Spleen (tissue), 11 donors: ENCODE results near the gene CATSPER4. TPM values are rescaled to one million over a fixed set of nuclear protein-coding genes. Genes with fewer than 3 reads are reported as not detected.

Source experiments
- DNase-seq: peaks from one replicate; pipeline ENCODE4 v3.0.0-alpha.2; 2020
- H3K27ac ChIP-seq, 8 donors: fragments of 200-600 bp; sonication (generic) in 7 of 8; 1 replicate in 4 of 8; 2 replicates in 4 of 8; pipeline versions ENCODE4 v1.5.0 to v1.8.0; 2016 to 2021; ENCODE audit warnings: inconsistent platforms in 4 of 8, mild to moderate bottlenecking in 4 of 8, moderate library complexity in 1 of 8
- H3K27me3 ChIP-seq, 7 donors: fragments of 200-600 bp; sonication (generic) in 6 of 7; replicated peaks in 1 of 7; 1 replicate in 4 of 7; 2 replicates in 3 of 7; pipeline versions ENCODE4 v1.5.0 to v1.8.0; 2016 to 2021; ENCODE audit warnings: inconsistent platforms in 3 of 7, mild to moderate bottlenecking in 1 of 7
- H3K36me3 ChIP-seq, 6 donors: fragments of 200-600 bp; sonication (generic) in 5 of 6; 1 replicate in 4 of 6; 2 replicates in 2 of 6; pipeline versions ENCODE4 v1.5.0 to v1.8.0; 2016 to 2021; ENCODE audit warnings: inconsistent platforms in 2 of 6
- H3K4me1 ChIP-seq, 6 donors: fragments of 200-600 bp; sonication (generic) in 5 of 6; 1 replicate in 3 of 6; 2 replicates in 3 of 6; pipeline versions ENCODE4 v1.5.0 to v1.8.0; 2016 to 2021; ENCODE audit warnings: inconsistent platforms in 3 of 6
- H3K4me3 ChIP-seq, 8 donors: fragments of 200-600 bp; sonication (generic) in 7 of 8; 1 replicate in 4 of 8; 2 replicates in 4 of 8; pipeline versions ENCODE4 v1.5.0 to v1.8.0; 2016 to 2021; ENCODE audit warnings: inconsistent platforms in 4 of 8, mild to moderate bottlenecking in 4 of 8, moderate library complexity in 2 of 8
- H3K9me3 ChIP-seq, 8 donors: fragments of 200-600 bp; sonication (generic) in 7 of 8; 1 replicate in 4 of 8; 2 replicates in 4 of 8; pipeline versions ENCODE4 v1.5.0 to v1.8.0; 2016 to 2021; ENCODE audit warnings: inconsistent platforms in 4 of 8
- POLR2A ChIP-seq, 3 donors: fragments of 450-650 bp; IDR thresholded peaks; one replicate each; pipeline ENCODE4 v1.5.1; 2017; ENCODE audit warnings: antibody characterized with exemption in 3 of 3, mild to moderate bottlenecking in 1 of 3
- POLR2AphosphoS5 ChIP-seq, 3 donors: sonication (generic); formaldehyde crosslinking; IDR thresholded peaks; one replicate each; pipeline ENCODE4 v1.5.1; 2017; ENCODE audit warnings: antibody characterized with exemption in 3 of 3
- WGBS, 5 donors: extraction: QIAGEN DNeasy Blood & Tissue Kit in 3 of 5; methylation state at CpG; one replicate each; pipeline versions ENCODE4 v1.1.5 to v1.1.7; 2013 to 2018; 5-methylcytosine and 5-hydroxymethylcytosine counted together
- intact Hi-C: fragments of 100-400 bp; cut with DNase I; formaldehyde crosslinking; loops from one replicate; pipeline ENCODE4 v1.15.0; 2023; ENCODE audit warnings: low total_unique reads
- polyA plus RNA-seq, 3 donors: library from polyadenylated mRNA; stranded (reverse); fragments of 200-250 nt; gene quantifications; one replicate each; pipeline ENCODE4 v1.2.1, GENCODE V29; 2013
- total RNA-seq, 7 donors: library from RNA; depleted of rRNA in 3 of 7; stranded (reverse); fragments of >200 nt in 3 of 7; fragmentation: NEBNext Ultra II Directional in 4 of 7; extraction: Animal tissue kit (Norgen Biotek cat#: 25700) in 4 of 7; gene quantifications; one replicate each; pipeline versions ENCODE4 v1.1.0 to v1.2.1, GENCODE V29; 2016 to 2021
- TF ChIP-seq, protein P1 (sequence below), 11 experiments: fragments of 200-600 bp in 7 of 11; fragments of 450-650 bp in 4 of 11; sonication (generic) in 4 of 11; IDR thresholded peaks in 8 of 11; conservative IDR thresholded peaks in 3 of 11; 1 replicate in 7 of 11; 2 replicates in 4 of 11; pipeline versions ENCODE4 v1.4.0 to v1.8.0; 2016 to 2021; ENCODE audit warnings: antibody characterized with exemption in 11 of 11, inconsistent platforms in 4 of 11, mild to moderate bottlenecking in 1 of 11
- donor health status: healthy with polysubstance abuse.
- donor health status: DM: no; HTN: no; CAD: no; lungs with moderate emphysema.
- donor health status: DM: no; HTN: no; CAD: no.
- donor health status: Bipolar disorder and iron deficiency.
- donor health status: healthy.
- donor health status: DM: no; HTN: no; CAD: no.
- donor health status: DM: yes; HTN: yes; CAD: no.

Gene CATSPER4
- total and polyA plus RNA-seq, 10 donors = 0.03 TPM; not detected in 9

GRCh38 chr1:26213335-26213905 is 23.0 kb downstream of the CATSPER4 start:
- Histone ChIP-seq H3K9me3 (no peaks in the 10 kb centered on the region), H3K36me3 (no peaks in the 10 kb centered on the region), H3K27ac (no peak overlapping the region), H3K4me1 (no peaks in the 10 kb centered on the region), H3K4me3 (no peak overlapping the region), H3K27me3 (no peaks in the 10 kb centered on the region)
- 85 to 98% (median 93%) methylated on average over 6 of the region's 6 CpGs for WGBS, 5 donors
- TF ChIP-seq POLR2AphosphoS5 (IDR thresholded peaks at IDR 0.05) = no peak
- TF ChIP-seq, protein P1, sequence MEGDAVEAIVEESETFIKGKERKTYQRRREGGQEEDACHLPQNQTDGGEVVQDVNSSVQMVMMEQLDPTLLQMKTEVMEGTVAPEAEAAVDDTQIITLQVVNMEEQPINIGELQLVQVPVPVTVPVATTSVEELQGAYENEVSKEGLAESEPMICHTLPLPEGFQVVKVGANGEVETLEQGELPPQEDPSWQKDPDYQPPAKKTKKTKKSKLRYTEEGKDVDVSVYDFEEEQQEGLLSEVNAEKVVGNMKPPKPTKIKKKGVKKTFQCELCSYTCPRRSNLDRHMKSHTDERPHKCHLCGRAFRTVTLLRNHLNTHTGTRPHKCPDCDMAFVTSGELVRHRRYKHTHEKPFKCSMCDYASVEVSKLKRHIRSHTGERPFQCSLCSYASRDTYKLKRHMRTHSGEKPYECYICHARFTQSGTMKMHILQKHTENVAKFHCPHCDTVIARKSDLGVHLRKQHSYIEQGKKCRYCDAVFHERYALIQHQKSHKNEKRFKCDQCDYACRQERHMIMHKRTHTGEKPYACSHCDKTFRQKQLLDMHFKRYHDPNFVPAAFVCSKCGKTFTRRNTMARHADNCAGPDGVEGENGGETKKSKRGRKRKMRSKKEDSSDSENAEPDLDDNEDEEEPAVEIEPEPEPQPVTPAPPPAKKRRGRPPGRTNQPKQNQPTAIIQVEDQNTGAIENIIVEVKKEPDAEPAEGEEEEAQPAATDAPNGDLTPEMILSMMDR (IDR thresholded peaks at IDR 0.05 in 8 of 11, conservative IDR thresholded peaks at IDR 0.05 in 3 of 11) = no peak
- no peak for TF ChIP-seq POLR2A (IDR thresholded peaks at IDR 0.05)
- intact Hi-C loops = no loop called here
- no peak for DNase-seq

- 44 to 63% (median 50%) methylated on average over 3 of the region's 3 CpGs for WGBS, 5 donors
Observed at GRCh38 chr1:26215246-26215645, 24.8 kb downstream of the CATSPER4 start.

DNA sequence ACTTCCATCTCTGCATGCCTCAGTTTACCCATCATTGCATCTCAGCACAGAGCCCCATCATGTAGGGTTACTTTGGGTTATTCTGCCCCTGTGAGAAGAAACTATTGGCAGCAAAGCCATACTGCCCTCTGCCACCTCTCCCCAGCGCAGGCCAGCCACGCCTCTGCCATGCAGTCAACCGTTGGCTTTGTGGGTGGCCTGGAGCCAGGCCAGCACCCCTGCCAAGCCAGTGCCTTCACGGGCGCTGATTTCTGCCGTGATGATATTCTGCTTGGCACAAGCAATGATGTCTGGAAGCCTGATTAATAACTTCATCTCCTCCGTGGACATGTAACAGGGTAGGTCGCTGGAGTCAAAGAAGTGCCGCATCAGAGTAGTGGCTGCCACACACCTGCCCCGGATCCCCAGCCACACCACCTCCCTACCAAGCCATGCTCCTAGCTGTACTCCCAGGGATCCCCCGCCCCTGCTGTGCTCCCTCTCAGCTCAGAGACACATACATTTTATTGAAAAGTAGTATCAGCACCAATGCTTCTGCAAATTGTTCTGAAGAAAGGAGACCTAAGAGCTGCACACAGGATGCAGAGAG is 28.6 kb downstream of the CATSPER4 start:
- intact Hi-C loops = no loop called here
- 74 to 89% (median 82%) methylated on average over 5 to 11 of the region's 11 CpGs for WGBS, 5 donors
- no peak overlapping the region for H3K4me3 ChIP-seq
- H3K27me3 ChIP-seq = peaks cover 0 to 22% (median 0%) of the 10 kb centered on the region in 7 donors
- H3K9me3 ChIP-seq = no peaks in the 10 kb centered on the region
- DNase-seq = no peak
- H3K4me1 ChIP-seq = no peaks in the 10 kb centered on the region
- H3K36me3 ChIP-seq = no peaks in the 10 kb centered on the region
- H3K27ac ChIP-seq = no peak overlapping the region
- TF ChIP-seq POLR2A (IDR thresholded peaks at IDR 0.05) (no peak), POLR2AphosphoS5 (IDR thresholded peaks at IDR 0.05) (no peak)
- TF ChIP-seq, protein P1 (IDR thresholded peaks at IDR 0.05 in 8 of 11, conservative IDR thresholded peaks at IDR 0.05 in 3 of 11) = no peak

More at GRCh38 chr1:26215246-26215645, 24.8 kb downstream of the CATSPER4 start:
- Histone ChIP-seq H3K9me3 (no peaks in the 10 kb centered on the region), H3K4me1 (no peaks in the 10 kb centered on the region), H3K27ac (no peak overlapping the region), H3K36me3 (no peaks in the 10 kb centered on the region), H3K27me3 (peaks cover 0 to 6% (median 0%) of the 10 kb centered on the region in 7 donors), H3K4me3 (no peak overlapping the region)
- TF ChIP-seq, protein P1 (IDR thresholded peaks at IDR 0.05 in 8 of 11, conservative IDR thresholded peaks at IDR 0.05 in 3 of 11) = no peak
- no peak for TF ChIP-seq POLR2A (IDR thresholded peaks at IDR 0.05)
- no peak for TF ChIP-seq POLR2AphosphoS5 (IDR thresholded peaks at IDR 0.05)
- no peak for DNase-seq
- intact Hi-C loops = no loop called here

DNA sequence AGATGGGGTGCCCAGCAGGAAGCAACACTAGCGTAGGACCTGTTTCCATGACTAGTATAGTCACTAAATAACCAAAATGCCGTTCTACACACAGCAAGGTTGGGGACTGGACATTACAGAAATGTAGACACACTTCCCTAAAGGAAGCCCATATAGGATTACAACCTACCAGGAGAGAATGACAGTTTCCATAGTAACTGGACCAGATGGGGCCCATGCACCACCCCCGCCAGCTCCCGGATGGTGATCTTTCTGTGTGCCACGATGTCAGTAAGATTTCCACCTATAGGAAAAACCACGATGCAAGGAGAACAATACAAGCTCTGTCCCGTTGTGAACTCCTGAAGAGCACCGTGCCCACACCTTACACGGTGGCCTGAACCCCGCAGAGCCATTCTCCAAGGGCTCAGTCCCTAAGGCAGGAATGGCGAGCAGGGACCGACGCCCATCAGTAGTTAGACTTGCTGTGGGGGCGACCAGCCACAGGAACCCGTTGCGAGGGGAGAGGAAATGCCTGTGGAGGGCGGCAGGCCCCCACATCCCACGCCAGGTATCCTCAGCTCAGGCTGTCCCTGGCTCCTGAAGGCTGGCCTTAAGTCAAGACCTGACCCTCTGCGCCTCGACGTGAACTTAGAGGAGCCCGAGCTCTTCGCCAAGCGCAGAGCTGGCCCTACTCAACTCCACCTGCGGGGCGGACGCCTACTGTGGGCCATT is 30.0 kb downstream of the CATSPER4 start:
- Histone ChIP-seq H3K4me1 (peaks cover 0 to 8% (median 6%) of the 10 kb centered on the region in 6 donors), H3K9me3 (no peaks in the 10 kb centered on the region), H3K27ac (no peak overlapping the region), H3K36me3 (no peaks in the 10 kb centered on the region), H3K4me3 (no peak overlapping the region), H3K27me3 (peaks cover 0 to 30% (median 5%) of the 10 kb centered on the region in 7 donors)
- intact Hi-C loops = no loop called here
- DNase-seq = no peak
- TF ChIP-seq POLR2AphosphoS5 (IDR thresholded peaks at IDR 0.05) (no peak), POLR2A (IDR thresholded peaks at IDR 0.05) (no peak)
- TF ChIP-seq, protein P1 (IDR thresholded peaks at IDR 0.05 in 8 of 11, conservative IDR thresholded peaks at IDR 0.05 in 3 of 11) = no peak
- WGBS, 5 donors = 64 to 85% (median 66%) methylated on average over 19 to 27 of the region's 27 CpGs
